ENCODE data around the gene SPAG17. TPM values are rescaled to one million over a fixed set of nuclear protein-coding genes. Genes with fewer than 3 reads are reported as not detected.

The SPAG17 gene
- polyA plus RNA-seq, 4 donors: 0.03 to 0.55 TPM; not detected in 2

GRCh38 chr1:117904485-117904884 lies 280.5 kb downstream of the SPAG17 start:
- H3K36me3 ChIP-seq (ENCODE audit: control insufficient read depth in 3 of 3, insufficient read depth in 2 of 3, low read depth in 1 of 3, low read length in 3 of 3): peaks cover 2 to 18% (median 12%) of the 10 kb centered on the region in 3 donors

More at GRCh38 chr1:117904485-117904884, 280.5 kb downstream of the SPAG17 start:
- H3K4me3 ChIP-seq (ENCODE audit: low read depth in 1 of 3, low read length in 3 of 3): no peak overlapping the region
- FAIRE-seq (no peak), DNase-seq (no peak)
- no peaks in the 10 kb centered on the region for H3K9me3 ChIP-seq (ENCODE audit: control insufficient read depth in 2 of 2, insufficient read depth in 1 of 2, low read depth in 1 of 2, low read length in 1 of 2)
- no peak overlapping the region for H3K27ac ChIP-seq (ENCODE audit: low read depth in 1 of 3, low read length in 2 of 3)
- 92 to 99% (median 98%) methylated on average over 3 of the region's 3 CpGs for WGBS, 3 donors
- no peaks in the 10 kb centered on the region for H3K4me1 ChIP-seq (ENCODE audit: control insufficient read depth in 3 of 3, insufficient read depth in 2 of 3, low read depth in 1 of 3, low read length in 2 of 3)
- no peaks in the 10 kb centered on the region for H3K27me3 ChIP-seq (ENCODE audit: control insufficient read depth in 3 of 3, insufficient read depth in 3 of 3, low read length in 3 of 3)

Measured in small intestine (tissue), 7 donors.